HG02840 (cell line): Measurements from ENCODE around the gene TMEM175.
"Not testable (repeated sequence)": the region's sequence is repeated elsewhere in the genome, so short reads cannot be mapped to it uniquely, and the experiment has no call there.

Experiments
- ATAC-seq: cut with Tn5 transposase; IDR thresholded peaks from one replicate; pipeline ENCODE4 v1.9.1; 2021; ENCODE audit warnings: mild to moderate bottlenecking, moderate library complexity, moderate number of reproducible peaks; ENCODE audit not compliant: unreplicated experiment, low FRiP score

Gene TMEM175

GRCh38 chr4:914531-914930 is 17.7 kb upstream of the TMEM175 start:
- ATAC-seq: no peak

- no peak for ATAC-seq
These were observed 17.2 kb upstream of the TMEM175 start for GRCh38 chr4:915041-915474.

- ATAC-seq: no peak
These were observed 16.7 kb upstream of the TMEM175 start for GRCh38 chr4:915595-915994.

- ATAC-seq: no peak
These were observed 14.8 kb upstream of the TMEM175 start for GRCh38 chr4:917466-917865.

- no peak for ATAC-seq
These were observed 14.3 kb upstream of the TMEM175 start for GRCh38 chr4:917992-918391.

DNA sequence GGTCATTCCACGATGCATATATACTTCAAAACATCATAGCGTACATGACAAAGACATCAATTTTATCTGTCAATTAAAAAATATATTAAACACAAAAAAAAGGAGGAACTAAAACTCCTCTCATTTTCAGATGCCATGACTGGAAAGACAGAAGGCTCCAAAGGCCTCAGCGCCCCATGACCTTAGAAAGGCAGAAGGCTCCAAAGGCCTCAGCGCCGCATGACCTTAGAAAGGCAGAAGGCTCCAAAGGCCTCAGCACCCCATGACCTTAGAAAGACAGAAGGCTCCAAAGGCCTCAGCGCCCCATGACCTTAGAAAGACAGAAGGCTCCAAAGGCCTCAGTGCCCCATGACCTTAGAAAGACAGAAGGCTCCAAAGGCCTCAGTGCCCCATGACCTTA is 13.7 kb upstream of the TMEM175 start:
- ATAC-seq: not testable (repeated sequence)

DNA sequence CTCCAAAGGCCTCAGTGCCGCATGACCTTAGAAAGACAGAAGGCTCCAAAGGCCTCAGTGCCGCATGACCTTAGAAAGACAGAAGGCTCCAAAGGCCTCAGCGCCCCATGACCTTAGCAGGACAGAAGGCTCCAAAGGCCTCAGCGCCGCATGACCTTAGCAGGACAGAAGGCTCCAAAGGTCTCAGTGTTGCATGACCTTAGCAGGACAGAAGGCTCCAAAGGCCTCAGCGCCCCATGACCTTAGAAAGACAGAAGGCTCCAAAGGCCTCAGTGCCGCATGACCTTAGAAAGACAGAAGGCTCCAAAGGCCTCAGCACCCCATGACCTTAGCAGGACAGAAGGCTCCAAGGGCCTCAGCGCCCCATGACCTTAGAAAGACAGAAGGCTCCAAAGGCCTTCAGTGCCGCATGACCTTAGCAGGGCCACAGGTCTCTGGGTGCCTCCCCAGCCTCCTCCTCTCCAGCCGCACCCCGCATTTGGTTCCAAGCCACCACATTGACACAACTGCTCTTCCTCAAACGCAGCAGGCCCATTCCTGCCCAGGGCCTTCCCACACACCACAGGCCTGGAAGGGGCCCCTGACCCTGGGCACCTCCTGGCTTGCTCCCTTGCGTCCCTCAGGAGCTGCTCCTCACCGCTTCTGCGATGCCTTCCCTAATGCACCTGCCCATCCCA is 13.1 kb upstream of the TMEM175 start:
- not testable (repeated sequence) for ATAC-seq

- ATAC-seq: peak; percentile 48
These were observed 10.4 kb upstream of the TMEM175 start for GRCh38 chr4:921830-922331.

DNA sequence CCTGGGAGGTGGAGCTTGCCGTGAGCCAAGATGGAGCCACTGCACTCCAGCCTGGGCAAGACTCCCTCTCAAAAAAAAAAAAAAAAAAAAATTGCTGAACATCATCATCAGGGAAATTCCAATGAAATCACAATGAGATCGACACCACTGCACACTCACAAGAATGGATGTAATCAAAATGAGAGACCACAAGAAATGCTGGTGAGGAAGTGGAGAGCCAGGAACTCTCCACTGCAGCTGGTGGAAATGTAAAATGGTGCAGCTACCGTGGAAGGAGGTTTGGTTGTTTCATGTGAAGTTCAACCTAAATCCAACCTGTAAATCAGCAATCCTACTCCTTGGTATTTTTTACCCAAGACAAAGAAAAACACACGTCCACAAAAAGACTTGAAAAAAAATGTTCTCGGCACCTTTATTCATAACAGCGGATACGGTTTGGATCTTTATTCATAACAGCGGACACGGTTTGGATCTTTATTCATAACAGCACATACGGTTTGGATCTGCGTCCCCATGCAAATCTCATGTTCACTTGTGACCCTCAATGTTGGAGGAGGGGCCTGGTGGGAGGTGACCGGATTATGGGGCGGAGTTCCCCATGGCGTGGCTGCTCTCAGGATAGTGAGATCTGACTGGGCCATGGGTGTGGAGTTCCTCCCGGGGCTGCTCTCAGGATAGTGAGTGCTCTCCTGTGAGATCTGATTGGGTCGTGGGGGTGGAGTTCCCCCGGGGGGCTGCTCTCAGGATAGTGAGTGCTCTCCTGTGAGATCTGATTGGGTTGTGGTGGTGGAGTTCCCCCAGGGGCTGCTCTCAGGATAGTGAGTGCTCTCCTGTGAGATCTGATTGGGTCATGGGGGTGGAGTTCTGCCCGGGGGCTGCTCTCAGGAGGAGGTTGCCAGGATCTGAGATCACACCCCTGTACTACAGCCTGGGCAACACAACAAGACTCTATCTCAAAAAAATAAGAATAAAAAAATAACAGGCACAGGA is 7.9 kb upstream of the TMEM175 start:
- no peak for ATAC-seq

- ATAC-seq: no peak
These were observed 7.1 kb upstream of the TMEM175 start for GRCh38 chr4:925171-925570.

GRCh38 chr4:925771-926500 is 6.3 kb upstream of the TMEM175 start:
- ATAC-seq: no peak

DNA sequence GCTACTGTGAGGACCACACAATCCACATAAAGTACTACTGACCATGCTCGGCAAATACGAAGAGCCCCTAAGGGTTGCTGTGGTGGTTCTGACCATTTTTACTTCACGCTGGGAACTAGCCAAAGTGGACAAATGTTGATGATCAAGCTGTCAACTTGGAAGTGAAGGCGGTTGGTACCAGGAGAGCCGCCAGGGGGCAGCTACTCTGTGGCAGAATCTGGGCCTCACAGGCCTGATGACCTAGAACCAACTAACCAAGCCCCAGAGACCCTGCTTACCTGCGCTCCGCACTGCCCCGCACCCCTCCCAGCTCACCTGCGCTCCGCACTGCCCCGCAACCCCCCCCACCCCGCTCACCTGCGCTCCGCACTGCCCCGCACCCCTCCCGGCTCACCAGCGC is 5.7 kb upstream of the TMEM175 start:
- ATAC-seq: no peak

GRCh38 chr4:927566-927965 is 4.7 kb upstream of the TMEM175 start:
- not testable (repeated sequence) for ATAC-seq

GRCh38 chr4:929096-929765 is 3.0 kb upstream of the TMEM175 start:
- ATAC-seq: no peak

DNA sequence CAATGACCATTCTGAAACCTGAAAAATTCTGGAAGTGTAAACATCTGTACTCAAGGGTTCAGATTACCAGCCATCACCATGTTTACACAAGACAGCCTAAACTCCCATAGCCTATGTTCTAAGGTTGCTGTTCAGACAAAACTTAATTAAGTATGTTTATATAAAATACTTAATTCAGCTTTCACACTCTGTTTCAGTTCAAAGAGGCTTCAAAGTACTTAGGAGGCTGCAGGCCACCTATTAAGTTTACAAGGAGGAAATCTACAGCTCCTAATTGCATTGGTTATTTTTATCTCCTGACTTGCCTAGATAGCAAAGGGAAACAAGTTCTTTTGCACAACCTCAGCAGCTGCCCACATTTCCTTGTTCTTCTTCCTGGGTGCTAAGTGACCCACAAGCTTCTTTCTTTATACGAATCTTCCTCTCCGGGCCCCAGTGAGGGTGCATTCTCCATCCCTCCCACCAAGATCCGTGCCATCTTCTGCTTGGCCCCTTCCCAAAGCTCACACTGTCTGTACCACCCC is 2.2 kb upstream of the TMEM175 start:
- no peak for ATAC-seq

DNA sequence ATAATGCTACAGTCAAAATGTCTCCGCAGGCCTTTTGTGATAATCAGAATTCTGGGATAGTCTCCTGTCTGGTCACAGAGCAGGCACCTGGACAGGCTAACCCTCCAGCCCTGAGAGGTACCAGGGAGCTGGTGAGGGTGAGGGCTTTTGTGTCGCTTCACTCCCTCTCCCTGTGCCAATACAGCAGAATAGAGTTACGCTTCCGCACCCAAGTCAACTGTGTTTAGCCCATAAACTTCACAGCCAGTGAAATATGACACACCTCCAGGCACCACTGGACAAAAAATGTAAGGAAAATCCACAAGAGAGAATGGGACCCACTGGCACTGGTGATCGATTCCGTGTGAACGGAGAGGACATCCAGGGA is 1.4 kb upstream of the TMEM175 start:
- ATAC-seq: no peak

GRCh38 chr4:931194-931959 is 883 bp upstream of the TMEM175 start:
- no peak for ATAC-seq

DNA sequence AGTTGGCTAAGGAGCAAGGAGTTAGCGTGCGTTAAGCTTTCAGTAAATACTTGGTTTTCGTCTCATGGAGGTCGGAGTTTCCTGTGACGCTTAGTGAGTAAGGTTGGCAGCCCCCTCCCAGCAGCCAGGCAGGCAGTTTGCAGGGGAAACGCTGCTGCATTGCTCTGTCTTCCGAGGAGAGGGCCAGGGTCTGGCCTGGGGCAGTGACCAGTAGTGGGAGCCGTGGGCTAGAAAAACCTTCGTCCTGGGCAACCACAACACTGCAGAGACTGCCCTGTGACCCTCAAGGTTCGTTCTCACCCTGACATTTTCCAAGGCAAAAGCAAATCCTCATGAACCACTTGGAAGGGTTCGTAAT is 432 bp downstream of the TMEM175 start:
- ATAC-seq: no peak

DNA sequence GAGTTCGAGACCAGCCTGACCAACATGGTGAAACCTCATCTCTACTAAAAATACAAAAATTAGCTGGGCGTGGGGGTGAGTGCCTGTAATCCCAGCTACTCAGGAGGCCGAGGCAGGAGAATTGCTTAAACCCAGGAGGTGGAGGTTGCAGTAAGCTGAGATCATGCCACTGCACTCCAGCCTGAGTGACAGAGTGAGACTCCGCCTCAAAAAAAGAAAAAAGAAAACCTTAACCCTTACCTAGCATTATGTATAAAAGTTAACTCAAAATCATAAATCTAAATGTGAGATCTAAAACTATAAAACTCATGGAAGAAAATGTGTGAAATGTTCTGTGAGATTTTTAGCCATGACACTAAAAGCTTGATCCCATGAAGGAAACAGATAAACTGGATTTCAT is 7.2 kb downstream of the TMEM175 start:
- ATAC-seq: not testable (repeated sequence)
